ENCODE results near the gene NBPF1. TPM values are rescaled to one million over a fixed set of nuclear protein-coding genes. Genes with fewer than 3 reads are reported as not detected.
"Not testable (repeated sequence)": the region's sequence is repeated elsewhere in the genome, so short reads cannot be mapped to it uniquely, and the experiment has no call there.

Gene NBPF1
- total RNA-seq, 1 donor from 2014 or later, result 83.8 TPM

DNA sequence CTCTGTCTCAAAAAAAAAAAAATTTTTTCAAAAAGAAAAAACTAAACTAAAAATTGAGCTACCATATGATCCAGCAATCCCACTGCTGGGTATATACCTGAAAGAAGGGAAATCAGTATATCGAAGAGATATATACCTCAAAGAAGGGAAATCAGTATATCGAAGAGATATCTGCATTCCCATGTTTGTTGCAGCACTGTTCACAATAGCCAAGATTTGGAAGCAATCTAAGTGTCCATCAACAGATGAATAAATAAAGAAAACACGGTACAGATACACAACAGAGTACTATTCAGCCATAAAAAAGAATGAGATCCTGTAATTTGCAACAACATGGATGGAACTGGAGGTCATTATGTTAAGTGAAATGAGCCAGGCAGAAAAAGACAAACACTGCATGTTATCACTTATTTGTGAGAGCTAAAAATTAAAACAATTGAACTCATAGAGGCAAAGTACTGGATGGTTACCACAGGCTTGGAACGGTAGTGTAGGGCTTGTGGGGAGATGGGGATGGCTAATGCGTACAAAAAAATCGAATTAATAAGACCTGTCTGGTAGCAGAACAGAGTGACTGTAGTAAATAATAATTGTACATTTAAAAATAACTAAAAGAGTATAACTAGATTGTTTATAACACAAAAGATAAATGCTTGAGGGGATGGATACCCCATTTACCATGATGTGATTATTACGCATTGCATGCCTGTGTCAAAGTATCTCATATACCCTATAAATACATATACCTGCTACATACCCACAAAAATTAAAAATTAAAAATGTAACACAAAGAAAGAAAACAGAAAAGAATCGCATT, 28.0 kb upstream of the NBPF1 start:
- not testable (repeated sequence) for DNase-seq

- DNase-seq, result not testable (repeated sequence)
These were observed 26.0 kb upstream of the NBPF1 start for GRCh38 chr1:16639091-16640031.

- DNase-seq, result not testable (repeated sequence)
These were observed 24.8 kb upstream of the NBPF1 start for GRCh38 chr1:16637941-16638778.

DNA sequence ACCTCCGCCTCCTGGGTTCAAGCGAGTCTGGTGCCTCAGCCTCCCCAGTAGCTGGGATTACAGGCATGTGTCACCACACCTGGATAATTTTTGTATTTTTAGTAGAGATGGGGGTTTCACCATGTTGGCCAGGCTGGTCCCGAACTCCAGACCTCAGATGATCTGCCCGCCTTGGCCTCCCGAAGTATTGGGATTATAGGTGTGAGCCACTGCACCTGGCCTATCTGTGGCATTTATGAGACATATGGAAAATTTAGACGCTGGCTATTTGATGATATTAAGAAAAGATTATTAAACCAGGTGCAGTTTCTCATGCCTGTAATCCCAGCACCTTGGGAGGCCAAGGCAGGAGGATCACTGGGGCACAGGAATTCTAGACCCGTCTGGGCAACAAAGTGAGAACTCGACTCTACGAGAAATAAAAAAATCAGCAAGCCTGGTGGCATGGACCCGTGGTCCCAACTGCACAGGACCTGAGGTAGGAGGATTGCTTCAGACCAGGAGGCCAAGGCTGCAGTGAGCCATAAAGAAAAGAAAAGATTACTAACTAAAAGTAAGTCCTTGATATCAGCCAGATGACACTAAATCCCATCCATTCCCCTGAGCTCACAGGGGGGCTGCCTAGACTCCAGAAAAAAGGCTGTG, 23.3 kb upstream of the NBPF1 start:
- DNase-seq, result not testable (repeated sequence)

- not testable (repeated sequence) for DNase-seq
These were observed 22.6 kb upstream of the NBPF1 start for GRCh38 chr1:16635959-16636358.

DNA sequence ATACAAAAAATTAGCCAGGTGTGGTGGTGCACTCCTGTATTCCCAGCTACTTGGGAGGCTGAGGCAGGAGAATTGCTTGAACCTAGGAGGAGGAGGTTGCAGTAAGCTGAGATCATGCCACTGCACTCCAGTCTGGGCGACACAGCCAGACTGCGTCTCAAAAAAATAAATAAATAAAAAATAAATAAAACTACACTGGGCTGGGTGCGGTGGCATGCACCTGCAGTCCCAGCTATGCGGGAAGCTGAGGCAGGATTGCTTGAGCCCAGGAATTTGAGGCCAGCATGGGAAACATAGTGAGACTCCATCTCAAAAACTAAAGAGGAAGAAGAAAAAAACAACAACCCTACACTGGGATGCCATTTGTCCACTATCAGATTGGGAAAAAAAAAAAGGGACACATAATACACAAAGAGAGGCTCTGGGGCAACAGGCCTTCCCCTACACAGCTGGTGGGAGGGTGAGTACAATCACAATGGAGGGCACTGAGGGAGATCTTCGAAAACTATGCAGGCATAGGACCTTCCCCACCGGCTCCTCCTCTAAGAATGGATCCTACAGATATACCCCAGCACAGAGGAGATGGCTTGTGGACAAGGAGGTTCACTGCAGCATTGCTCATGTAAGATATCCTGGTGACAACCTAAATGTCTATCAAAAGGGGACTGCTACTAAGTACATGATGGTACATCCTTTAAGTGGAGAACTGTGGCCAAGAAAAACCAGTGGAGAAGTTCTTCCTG, 20.3 kb upstream of the NBPF1 start:
- not testable (repeated sequence) for DNase-seq

DNA sequence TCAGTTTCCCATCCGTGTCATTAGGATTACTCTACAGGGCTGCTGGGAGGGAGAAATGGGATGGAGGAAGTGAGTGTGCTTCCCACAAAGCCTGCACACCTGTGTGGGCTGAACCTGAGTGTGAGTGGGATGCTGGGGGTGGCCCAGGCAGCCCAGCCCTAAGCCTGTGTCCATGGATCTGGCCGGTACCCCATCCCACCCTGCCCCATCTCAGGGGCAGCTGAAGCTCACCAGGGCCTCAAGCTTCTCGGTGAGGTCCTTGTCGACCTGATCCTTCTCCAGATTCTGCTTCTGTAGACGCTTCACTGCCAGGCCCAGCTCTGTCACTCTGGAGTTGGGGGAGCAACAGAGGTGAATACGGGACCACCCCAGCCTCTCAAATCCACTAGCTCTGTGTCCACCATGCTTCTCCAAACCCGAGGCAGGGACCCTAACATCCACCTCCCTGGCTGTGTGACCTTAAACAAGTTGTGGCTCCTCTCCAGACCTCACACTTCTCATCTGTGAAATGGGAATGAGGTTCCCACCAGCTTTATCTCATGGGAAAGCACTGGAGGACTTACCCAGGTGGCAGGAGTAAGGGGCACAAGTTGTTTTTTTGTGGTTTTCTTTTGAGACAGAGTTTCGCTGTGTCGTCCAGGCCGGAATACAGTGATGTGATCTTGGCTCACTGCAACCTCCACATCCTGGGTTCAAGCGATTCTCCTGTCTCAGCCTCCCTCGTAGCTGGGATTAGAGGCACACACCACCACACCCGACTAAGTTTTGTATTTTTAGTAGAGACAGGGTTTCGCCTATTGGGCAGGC, 18.9 kb upstream of the NBPF1 start:
- DNase-seq, result not testable (repeated sequence)

DNA sequence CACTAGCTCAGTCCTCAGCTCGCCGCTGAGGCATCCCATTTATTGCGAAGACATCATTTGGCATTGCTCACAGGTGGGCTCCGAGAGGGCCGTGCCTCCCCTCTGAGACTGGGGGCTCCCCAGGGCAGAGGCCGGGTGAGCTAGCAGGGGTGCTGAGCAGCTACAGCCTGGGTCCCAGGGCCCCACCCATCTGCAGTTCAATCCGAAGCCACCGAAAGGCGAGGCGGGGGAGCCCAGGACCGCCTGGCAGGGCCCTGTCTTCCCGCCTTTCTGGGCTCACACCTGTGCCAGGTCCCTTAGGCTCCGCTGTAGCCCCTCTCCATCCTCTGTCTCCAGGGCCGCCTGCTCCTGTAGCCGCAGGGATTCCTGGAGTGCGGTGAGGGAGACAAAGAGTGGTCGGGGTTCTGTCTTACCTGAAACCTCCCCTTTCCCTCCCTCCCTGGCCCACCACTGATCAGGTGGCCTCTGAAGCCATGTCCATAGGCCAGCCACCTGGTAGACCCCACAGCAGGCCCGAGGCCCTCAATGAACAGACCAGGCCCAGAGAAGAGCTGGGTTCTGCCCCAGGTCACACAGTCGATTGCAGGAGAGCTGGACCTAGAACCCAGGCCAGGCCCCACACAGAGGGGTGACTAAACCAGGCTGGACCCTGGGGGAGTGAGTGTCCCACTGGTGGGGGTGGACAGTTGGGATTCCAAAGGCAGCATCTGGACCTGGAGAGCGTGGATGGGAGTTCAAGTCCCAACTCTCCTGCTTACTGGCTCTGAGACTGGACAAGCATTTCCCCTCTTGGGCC, 18.1 kb upstream of the NBPF1 start:
- DNase-seq, result no peak

DNA sequence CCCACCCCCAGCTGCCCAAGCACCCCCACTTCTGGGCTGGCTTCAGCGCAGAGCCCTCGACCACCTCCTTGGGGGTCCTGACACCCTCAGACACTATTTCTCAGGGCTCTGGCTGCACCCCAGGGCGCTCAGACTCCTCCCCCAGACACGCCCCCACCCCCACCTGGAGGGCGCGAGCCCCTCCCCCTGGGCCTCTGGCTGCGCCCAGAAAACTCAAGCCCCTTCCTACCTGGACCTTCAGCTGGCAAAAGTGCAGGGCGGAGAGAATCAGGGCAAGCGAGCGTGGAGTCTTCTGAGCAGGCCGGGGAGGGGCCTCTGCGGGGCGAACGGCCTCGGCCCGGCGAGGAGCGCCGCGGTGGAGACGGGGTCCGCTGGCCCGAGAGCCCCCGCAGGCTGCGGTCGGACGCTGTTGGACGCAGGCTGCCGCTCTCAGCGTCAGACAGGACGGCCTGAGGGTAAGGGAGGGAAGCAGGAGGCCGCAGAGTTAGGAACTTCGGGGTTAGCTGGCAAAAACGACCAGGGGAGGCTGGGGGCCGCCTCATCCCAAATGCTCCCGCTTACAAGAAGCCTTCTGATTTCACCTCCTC, 17.4 kb upstream of the NBPF1 start:
- no peak for DNase-seq

GRCh38 chr1:16629916-16630530, 16.7 kb upstream of the NBPF1 start:
- not testable (repeated sequence) for DNase-seq

DNA sequence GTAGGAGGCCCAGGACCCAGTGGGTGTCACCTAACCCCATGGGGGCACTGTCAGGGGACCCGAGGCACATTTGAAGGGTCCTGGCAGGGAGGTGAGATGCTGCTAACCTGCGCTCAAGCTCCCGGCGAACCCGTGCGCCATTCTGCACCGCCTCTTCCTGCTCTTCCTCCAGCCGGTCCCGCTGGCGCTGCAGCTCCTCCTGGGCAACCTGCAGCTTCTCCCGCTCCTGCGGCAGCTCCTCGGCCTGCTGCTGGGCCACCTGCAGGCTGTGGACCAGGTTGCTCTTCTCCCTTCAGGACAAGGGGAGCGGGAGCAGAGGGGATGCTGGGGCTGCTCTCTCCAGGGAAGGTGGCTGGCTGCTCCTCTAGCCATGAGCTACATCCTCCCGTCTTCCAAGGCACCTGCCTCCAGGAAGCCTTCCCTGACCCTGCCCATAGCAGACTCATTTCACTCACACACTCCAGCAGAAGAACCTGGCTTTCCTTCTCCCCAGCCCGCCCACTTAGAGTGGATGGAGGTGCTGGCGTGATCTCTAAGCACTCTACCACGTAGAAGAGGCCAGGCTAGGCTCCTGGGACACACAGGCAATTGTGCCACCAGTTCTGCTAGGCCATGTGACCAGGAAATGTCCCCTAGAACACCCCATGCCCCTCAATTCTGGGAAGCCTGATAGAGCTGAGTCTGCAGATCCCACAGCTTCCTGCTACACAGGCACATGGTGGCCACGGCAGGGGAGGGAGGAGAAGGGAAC, 15.2 kb upstream of the NBPF1 start:
- no peak for DNase-seq

- DNase-seq, result not testable (repeated sequence)
These were observed 13.1 kb upstream of the NBPF1 start for GRCh38 chr1:16626409-16626983.

- no peak for DNase-seq
These were observed 12.4 kb upstream of the NBPF1 start for GRCh38 chr1:16625497-16626408.

DNA sequence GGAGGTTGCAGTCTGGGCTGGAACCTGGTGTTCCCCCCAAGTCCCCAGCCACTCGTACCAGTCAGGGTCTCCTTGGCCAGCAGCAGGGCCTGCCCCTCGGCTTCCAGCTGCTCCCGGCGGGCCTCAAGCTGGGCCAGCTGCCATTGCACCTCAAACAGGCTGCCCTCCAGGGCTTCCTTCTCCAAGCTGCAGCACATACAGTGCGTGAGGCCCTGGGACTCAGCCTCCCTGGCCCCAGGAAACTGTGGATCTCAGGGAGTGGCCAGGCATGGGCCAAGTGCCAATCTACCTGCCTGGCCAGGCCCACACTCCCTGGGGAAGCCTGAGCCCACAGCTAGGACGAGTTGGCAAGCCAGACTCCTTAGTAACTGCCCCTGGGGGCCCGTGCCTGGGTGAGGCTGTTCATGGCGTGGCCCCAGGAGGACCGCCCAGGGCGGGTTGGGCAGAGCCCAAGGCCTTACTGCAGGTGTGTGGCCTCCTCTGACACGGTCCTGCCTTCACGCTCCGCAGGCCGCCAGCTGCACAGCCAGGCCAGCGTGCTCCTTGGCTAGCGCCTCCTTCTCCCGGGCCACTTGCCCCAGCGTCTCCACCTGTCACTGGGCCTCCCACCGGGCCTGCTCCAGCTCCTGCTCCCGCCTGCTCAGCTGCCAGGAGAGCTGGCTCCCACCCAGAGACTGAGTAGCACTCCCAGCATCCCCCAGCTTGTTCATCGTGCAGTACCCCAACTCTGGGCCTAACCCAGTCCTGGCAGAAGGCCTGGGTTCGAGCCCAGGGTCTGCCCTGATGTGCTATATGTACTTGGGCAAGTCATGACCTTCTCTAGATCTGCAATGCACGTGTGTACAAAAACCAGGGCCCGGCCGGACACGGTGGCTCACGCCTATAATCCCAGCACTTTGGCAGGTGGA, 10.7 kb upstream of the NBPF1 start:
- not testable (repeated sequence) for DNase-seq

- DNase-seq, result not testable (repeated sequence)
These were observed 10.0 kb upstream of the NBPF1 start for GRCh38 chr1:16623337-16623736.
